H9 (cell line): ENCODE measurements around the gene SYDE2. TPM values are rescaled to one million over a fixed set of nuclear protein-coding genes. Genes with fewer than 3 reads are reported as not detected.

Source experiments
- DNase-seq: peaks from one replicate; pipeline ENCODE4 v3.0.0-alpha.2; 2017
- H2AFZ ChIP-seq: one replicate; pipeline ENCODE4 v1.6.1; 2013; ENCODE audit warnings: mild to moderate bottlenecking, low read length, control low read depth, moderate library complexity
- H2AK5ac ChIP-seq: 2 replicates; pipeline ENCODE4 v1.6.1; 2013; ENCODE audit warnings: low read length, control low read depth, mixed read lengths; ENCODE audit not compliant: insufficient read length
- H2BK120ac ChIP-seq: one replicate; pipeline ENCODE4 v1.6.1; 2013; ENCODE audit warnings: low read depth, mild to moderate bottlenecking, low read length, control low read depth, inconsistent platforms; ENCODE audit not compliant: poor library complexity, severe bottlenecking
- H2BK12ac ChIP-seq: 2 replicates; pipeline ENCODE4 v1.6.1; 2013; ENCODE audit warnings: low read length, control low read depth, mixed read lengths, low read depth; ENCODE audit not compliant: insufficient read length
- H2BK15ac ChIP-seq: 2 replicates; pipeline ENCODE4 v1.6.1; 2013; ENCODE audit warnings: low read depth, low read length, control low read depth
- H2BK20ac ChIP-seq: one replicate; pipeline ENCODE4 v1.6.1; 2013; ENCODE audit warnings: low read depth, mild to moderate bottlenecking, low read length, control low read depth, inconsistent platforms; ENCODE audit not compliant: poor library complexity, severe bottlenecking
- H2BK5ac ChIP-seq: 2 replicates; pipeline ENCODE4 v1.6.1; 2013; ENCODE audit warnings: low read length, control low read depth, mixed read lengths; ENCODE audit not compliant: insufficient read length
- H3K14ac ChIP-seq: 2 replicates; pipeline ENCODE4 v1.6.1; 2013; ENCODE audit warnings: low read length, control low read depth; ENCODE audit not compliant: insufficient read depth
- H3K18ac ChIP-seq: 2 replicates; pipeline ENCODE4 v1.6.1; 2013; ENCODE audit warnings: low read depth, mild to moderate bottlenecking, mixed read lengths, low read length, control low read depth; ENCODE audit not compliant: insufficient read length
- H3K23ac ChIP-seq: 2 replicates; pipeline ENCODE4 v1.6.1; 2013; ENCODE audit warnings: low read length, control low read depth, mixed read lengths, low read depth; ENCODE audit not compliant: insufficient read length
- H3K23me2 ChIP-seq: 2 replicates; pipeline ENCODE4 v1.6.1; 2013; ENCODE audit warnings: low read depth, mild to moderate bottlenecking, mixed read lengths, low read length, control low read depth; ENCODE audit not compliant: insufficient read length, poor library complexity, severe bottlenecking
- H3K27ac ChIP-seq: 2 replicates; pipeline ENCODE4 v1.5.1; 2013; ENCODE audit warnings: low read length, control low read depth, mixed read lengths, low read depth; ENCODE audit not compliant: insufficient read length
- H3K27me3 ChIP-seq: 2 replicates; pipeline ENCODE4 v1.6.1; 2013; ENCODE audit warnings: low read length, control low read depth, inconsistent platforms; ENCODE audit not compliant: insufficient read depth
- H3K4ac ChIP-seq: 2 replicates; pipeline ENCODE4 v1.6.1; 2013; ENCODE audit warnings: low read depth, mild to moderate bottlenecking, control low read depth, inconsistent platforms, low read length, moderate library complexity
- H3K4me1 ChIP-seq: 2 replicates; pipeline ENCODE4 v1.6.1; 2013; ENCODE audit warnings: low read length, control low read depth, inconsistent platforms; ENCODE audit not compliant: insufficient read depth
- H3K4me2 ChIP-seq: 2 replicates; pipeline ENCODE4 v1.6.1; 2013; ENCODE audit warnings: low read length, control low read depth, mixed read lengths; ENCODE audit not compliant: insufficient read length, insufficient read depth
- H3K56ac ChIP-seq: 2 replicates; pipeline ENCODE4 v1.6.1; 2013; ENCODE audit warnings: low read depth, mild to moderate bottlenecking, mixed read lengths, low read length, control low read depth; ENCODE audit not compliant: insufficient read length
- H3K79me1 ChIP-seq: 2 replicates; pipeline ENCODE4 v1.6.1; 2013; ENCODE audit warnings: low read depth, mild to moderate bottlenecking, moderate library complexity, low read length, control low read depth, inconsistent platforms; ENCODE audit not compliant: insufficient read depth, poor library complexity, severe bottlenecking
- H3K79me2 ChIP-seq: 2 replicates; pipeline ENCODE4 v1.6.1; 2013; ENCODE audit warnings: low read length, control low read depth, inconsistent platforms; ENCODE audit not compliant: insufficient read depth
- H3K9ac ChIP-seq: 2 replicates; pipeline ENCODE4 v1.6.1; 2013; ENCODE audit warnings: low read length, control low read depth, mixed read lengths; ENCODE audit not compliant: insufficient read length; ENCODE audit errors: extremely low read depth
- H3K9me3 ChIP-seq: one replicate; pipeline ENCODE4 v1.6.1; 2013; ENCODE audit warnings: low read depth, low read length, inconsistent platforms; ENCODE audit not compliant: control insufficient read depth
- H3T11ph ChIP-seq: one replicate; pipeline ENCODE4 v1.6.1; 2013; ENCODE audit warnings: mild to moderate bottlenecking, low read length, control low read depth, inconsistent platforms
- H4K20me1 ChIP-seq: one replicate; pipeline ENCODE4 v1.6.1; 2013; ENCODE audit not compliant: control insufficient read depth, insufficient read length, insufficient read depth
- H4K5ac ChIP-seq: 2 replicates; pipeline ENCODE4 v1.6.1; 2013; ENCODE audit warnings: low read depth, mild to moderate bottlenecking, mixed read lengths, low read length, control low read depth; ENCODE audit not compliant: insufficient read length
- H4K8ac ChIP-seq: replicated peaks from 2 replicates; pipeline ENCODE4 v1.6.1; 2013; ENCODE audit warnings: low read length, control low read depth, mixed read lengths, low read depth; ENCODE audit not compliant: insufficient read length
- H4K91ac ChIP-seq: 2 replicates; pipeline ENCODE4 v1.6.1; 2013; ENCODE audit warnings: low read depth, mild to moderate bottlenecking, moderate library complexity, mixed read lengths, low read length, control low read depth; ENCODE audit not compliant: insufficient read length
- H3K27ac Mint-ChIP-seq, 3 experiments: 2 replicates in 2 of 3; 3 replicates in 1 of 3; pipeline ENCODE4 v1.8.0; 2020 to 2021; ENCODE audit warnings: mixed read lengths in 3 of 3, mild to moderate bottlenecking in 1 of 3, moderate library complexity in 1 of 3
- H3K27me3 Mint-ChIP-seq: 2 replicates; pipeline ENCODE4 v1.8.0; 2021; ENCODE audit warnings: low read depth, mild to moderate bottlenecking, moderate library complexity, mixed read lengths
- H3K36me3 Mint-ChIP-seq, 3 experiments: 2 replicates in 2 of 3; 3 replicates in 1 of 3; pipeline ENCODE4 v1.8.0; 2020 to 2021; ENCODE audit warnings: low read depth in 3 of 3, mixed read lengths in 3 of 3; ENCODE audit not compliant: insufficient read depth in 1 of 3
- H3K4me1 Mint-ChIP-seq, 2 experiments: 2 replicates each; pipeline ENCODE4 v1.8.0; 2020; ENCODE audit warnings: mixed read lengths in 2 of 2
- H3K4me3 Mint-ChIP-seq, 2 experiments: 2 replicates in 1 of 2; 3 replicates in 1 of 2; pipeline ENCODE4 v1.8.0; 2020 to 2021; ENCODE audit warnings: mild to moderate bottlenecking in 2 of 2, mixed read lengths in 2 of 2, moderate library complexity in 1 of 2
- H3K9me3 Mint-ChIP-seq, 2 experiments: 2 replicates in 1 of 2; 3 replicates in 1 of 2; pipeline ENCODE4 v1.8.0; 2020; ENCODE audit warnings: mild to moderate bottlenecking in 2 of 2, mixed read lengths in 2 of 2, moderate library complexity in 1 of 2
- WGBS: extraction: QIAGEN DNeasy Blood & Tissue Kit; methylation state at CpG from one replicate; pipeline ENCODE4 v1.1.7; 2013; ENCODE audit warnings: missing lambda C conversion rate, low lambda C conversion rate, mixed read lengths; ENCODE audit not compliant: insufficient read length; ENCODE audit errors: extremely low coverage; 5-methylcytosine and 5-hydroxymethylcytosine counted together
- total RNA-seq: library from RNA; stranded (reverse); gene quantifications from 2 replicates; pipeline ENCODE4 v1.2.1, GENCODE V29; 2021
- TF ChIP-seq, protein P1 (sequence below): fragments of 200-600 bp; sonication (generic); conservative IDR thresholded peaks from 3 replicates; pipeline ENCODE4 v1.8.0; 2021; ENCODE audit warnings: antibody characterized with exemption, mild to moderate bottlenecking

SYDE2 gene
- total RNA-seq, 1 experiment from 2014 or later = 12.4 TPM

DNA sequence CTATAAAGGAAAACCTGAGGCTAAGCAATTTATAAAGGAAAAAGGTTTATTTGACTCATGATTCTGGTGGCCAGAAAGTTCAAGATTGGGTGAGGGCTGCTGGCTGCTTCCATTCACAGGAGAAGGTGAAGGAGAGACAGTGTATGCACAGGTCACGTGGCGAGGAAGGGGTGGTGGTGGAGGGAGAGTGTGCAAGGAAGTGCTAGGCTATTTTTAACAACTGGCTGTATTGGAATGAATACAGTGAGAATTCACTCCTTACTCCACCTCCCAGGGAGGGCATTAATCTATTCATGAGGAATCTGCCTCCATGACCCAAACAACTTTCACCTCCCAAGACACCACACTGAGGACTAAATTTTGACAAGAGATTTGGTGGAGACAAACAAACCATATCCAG lies 51.0 kb downstream of the SYDE2 start:
- Histone ChIP-seq H3K79me2 (no peaks in the 10 kb centered on the region), H2BK12ac (no peak overlapping the region), H3K23me2 (no peaks in the 10 kb centered on the region), H3K9me3 (no peaks in the 10 kb centered on the region), H4K20me1 (no peaks in the 10 kb centered on the region), H4K8ac (no peak overlapping the region), H2BK15ac (no peak overlapping the region), H3K14ac (no peak overlapping the region), H3K56ac (no peak overlapping the region), H2AK5ac (no peak overlapping the region), H3K27me3 (no peaks in the 10 kb centered on the region), H2BK20ac (no peak overlapping the region), H2BK120ac (no peak overlapping the region), H3K4me1 (peaks cover 6% of the 10 kb centered on the region; the same call in 1 of the 2 replicates), H4K91ac (no peak overlapping the region), H4K5ac (no peak overlapping the region), H3K18ac (no peak overlapping the region), H3K79me1 (no peaks in the 10 kb centered on the region), H3K4ac (no peak overlapping the region), H3K4me2 (no peak overlapping the region), H3T11ph (no peak overlapping the region), H2AFZ (no peak overlapping the region), H3K23ac (no peak overlapping the region), H3K9ac (no peak overlapping the region), H3K27ac (no peak overlapping the region), H2BK5ac (no peak overlapping the region)
- Mint-ChIP-seq H3K27ac (peak overlapping the region in 1 of 3 experiments; percentile 17; a peak in 2 of 7 replicates), H3K4me3 (no peak overlapping the region), H3K4me1 (peaks cover 32 to 38% of the 10 kb centered on the region in 2 experiments), H3K36me3 (no peaks in the 10 kb centered on the region; a peak in 1 of 7 replicates), H3K9me3 (no peaks in the 10 kb centered on the region), H3K27me3 (no peaks in the 10 kb centered on the region)
- no CpG with 5 or more reads among the region's 2 CpGs for WGBS
- TF ChIP-seq, protein P1, sequence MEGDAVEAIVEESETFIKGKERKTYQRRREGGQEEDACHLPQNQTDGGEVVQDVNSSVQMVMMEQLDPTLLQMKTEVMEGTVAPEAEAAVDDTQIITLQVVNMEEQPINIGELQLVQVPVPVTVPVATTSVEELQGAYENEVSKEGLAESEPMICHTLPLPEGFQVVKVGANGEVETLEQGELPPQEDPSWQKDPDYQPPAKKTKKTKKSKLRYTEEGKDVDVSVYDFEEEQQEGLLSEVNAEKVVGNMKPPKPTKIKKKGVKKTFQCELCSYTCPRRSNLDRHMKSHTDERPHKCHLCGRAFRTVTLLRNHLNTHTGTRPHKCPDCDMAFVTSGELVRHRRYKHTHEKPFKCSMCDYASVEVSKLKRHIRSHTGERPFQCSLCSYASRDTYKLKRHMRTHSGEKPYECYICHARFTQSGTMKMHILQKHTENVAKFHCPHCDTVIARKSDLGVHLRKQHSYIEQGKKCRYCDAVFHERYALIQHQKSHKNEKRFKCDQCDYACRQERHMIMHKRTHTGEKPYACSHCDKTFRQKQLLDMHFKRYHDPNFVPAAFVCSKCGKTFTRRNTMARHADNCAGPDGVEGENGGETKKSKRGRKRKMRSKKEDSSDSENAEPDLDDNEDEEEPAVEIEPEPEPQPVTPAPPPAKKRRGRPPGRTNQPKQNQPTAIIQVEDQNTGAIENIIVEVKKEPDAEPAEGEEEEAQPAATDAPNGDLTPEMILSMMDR = no peak
- DNase-seq = no peak
